Measurements from ENCODE around the gene ADGRB3. TPM values are rescaled to one million over a fixed set of nuclear protein-coding genes. Genes with fewer than 3 reads are reported as not detected.
"Not testable (repeated sequence)": the region's sequence is repeated elsewhere in the genome, so short reads cannot be mapped to it uniquely, and the experiment has no call there.

The ADGRB3 gene
- total RNA-seq, 1 donor from 2014 or later = 0.20 TPM

GRCh38 chr6:68741501-68742386 is 106.7 kb downstream of the ADGRB3 start:
- no peak for ATAC-seq

- no peak for ATAC-seq
These were observed 108.0 kb downstream of the ADGRB3 start for GRCh38 chr6:68743099-68743498.

GRCh38 chr6:68744376-68744775 is 109.3 kb downstream of the ADGRB3 start:
- not testable (repeated sequence) for ATAC-seq

DNA sequence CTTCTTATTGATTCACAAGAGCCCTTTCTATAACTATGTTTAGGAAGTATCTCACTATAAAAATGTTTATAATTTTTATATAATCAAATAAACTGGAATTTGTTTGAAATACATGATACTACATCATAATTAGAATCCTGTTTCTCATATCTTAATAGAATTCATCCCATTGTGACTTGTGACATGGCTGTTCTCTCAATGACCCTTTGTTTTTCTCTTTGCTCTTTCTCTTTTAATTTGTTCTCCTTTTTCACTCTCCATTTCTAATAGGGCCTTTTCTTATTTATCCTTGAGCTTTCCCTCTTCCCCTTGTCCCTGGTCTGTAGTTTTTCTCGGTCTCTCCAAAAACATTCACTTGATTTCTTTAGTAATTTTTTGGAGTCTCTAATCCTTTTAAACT is 111.3 kb downstream of the ADGRB3 start:
- no peak for ATAC-seq

DNA sequence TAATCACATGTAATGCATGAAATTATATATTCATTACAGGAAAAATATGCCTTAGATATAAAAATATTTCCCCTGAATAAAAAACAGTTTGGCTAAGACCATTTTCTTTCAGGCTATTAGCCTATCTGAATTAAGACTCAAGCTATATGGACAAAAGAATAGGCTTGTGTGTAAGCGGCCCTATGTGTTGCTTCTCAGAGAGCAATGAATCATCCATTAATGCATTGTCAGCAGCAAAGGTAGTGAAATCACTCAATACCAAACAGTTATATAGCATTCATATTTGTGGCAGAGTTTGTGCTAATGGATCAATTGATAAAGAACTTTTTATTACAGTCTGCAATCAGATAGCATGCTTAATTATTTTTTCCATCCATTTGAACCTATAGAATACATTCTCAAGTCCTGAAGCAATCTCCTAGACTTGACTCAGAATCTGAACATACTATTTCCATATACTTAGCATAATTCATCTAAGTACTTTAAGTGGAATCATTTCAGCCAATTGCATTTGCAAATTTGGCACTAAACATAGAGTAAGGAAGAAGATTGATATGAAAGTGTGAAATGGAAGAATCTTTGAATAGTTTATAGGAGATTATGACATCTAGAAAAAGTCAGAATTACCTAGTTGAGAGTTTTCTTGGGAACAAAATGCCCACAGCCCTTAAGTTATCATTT is 112.2 kb downstream of the ADGRB3 start:
- no peak for ATAC-seq

DNA sequence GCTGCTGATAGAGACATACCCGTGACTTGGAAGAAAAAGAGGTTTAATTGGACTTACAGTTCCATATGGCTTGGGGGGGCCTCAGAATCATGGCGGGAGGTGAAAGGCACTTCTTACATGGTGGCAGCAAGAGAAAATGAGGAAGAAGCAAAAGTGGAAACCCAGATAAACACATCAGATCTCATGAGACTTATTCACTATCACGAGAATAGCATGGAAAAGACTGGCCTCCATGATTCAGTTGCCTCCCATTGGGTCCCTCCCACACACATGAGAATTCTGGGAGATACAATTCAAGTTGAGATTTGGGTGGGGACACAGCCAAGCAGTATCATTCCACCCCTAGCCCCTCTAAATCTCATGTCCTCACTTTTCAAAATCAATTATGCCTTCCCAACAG is 112.8 kb downstream of the ADGRB3 start:
- not testable (repeated sequence) for ATAC-seq

DNA sequence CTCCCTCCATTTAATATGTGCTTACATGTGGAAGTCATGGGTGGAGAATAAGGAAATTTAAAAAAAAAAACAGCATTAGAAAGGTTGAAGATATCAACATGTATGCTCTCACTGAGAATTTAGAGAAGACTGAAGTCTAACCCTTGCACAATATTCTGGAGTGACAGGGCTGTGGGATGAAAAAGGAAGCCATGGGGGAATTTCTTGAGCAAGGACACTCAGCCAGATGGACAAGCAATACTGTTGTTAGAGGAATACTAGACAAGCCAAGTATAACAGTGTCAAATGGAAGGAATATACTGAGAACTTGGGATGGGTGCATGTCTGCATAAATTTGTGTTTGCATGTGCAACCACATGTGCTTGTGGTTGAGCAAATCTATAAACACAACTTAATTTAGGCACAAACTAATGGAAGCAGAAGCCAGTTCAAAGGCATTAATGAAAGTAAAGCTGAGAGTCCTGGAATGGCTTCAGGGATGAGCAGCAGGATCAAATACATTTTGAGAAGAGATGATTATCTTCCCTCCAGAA is 119.7 kb downstream of the ADGRB3 start:
- no peak for ATAC-seq

- no peak for ATAC-seq
These were observed 121.6 kb downstream of the ADGRB3 start for GRCh38 chr6:68756454-68757375.

DNA sequence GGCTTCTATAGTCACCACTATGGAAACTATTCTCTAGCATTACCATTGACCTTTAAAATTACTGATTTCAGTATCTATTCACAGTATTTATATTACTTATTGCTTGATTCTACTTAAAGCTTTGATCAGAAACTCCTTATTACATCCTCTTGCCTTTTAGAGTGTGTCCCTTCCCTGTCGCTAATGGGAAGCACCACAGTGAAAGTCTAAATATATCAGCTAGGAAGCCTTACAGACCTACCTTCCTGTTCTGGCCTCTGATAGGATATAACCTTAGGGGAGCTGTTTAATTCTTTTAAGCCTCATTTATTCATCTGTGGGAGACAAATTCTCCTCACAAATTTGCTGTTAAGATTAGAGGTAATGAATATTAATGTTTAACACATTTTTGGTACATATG is 122.7 kb downstream of the ADGRB3 start:
- ATAC-seq = no peak

DNA sequence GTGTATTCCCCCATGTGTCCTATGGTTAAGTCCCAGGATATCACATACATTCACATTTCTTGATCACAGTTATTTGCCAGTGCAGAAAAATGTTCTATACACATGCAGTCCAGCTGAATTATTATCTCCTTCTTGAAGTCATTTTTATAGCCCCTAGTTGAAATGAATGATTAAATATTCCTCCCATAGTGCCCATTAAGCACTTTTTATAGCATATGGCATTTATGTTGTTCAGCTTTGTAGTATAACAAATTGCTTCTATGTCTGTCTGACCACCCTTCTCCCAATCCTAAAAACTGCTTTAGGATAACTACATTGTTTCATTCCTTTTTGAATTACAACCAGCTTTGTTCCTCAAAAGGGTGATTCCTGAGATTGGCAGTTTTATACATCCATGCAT is 123.5 kb downstream of the ADGRB3 start:
- no peak for ATAC-seq

- ATAC-seq = no peak
These were observed 125.4 kb downstream of the ADGRB3 start for GRCh38 chr6:68760485-68760884.

- no peak for ATAC-seq
These were observed 126.0 kb downstream of the ADGRB3 start for GRCh38 chr6:68760941-68761676.

DNA sequence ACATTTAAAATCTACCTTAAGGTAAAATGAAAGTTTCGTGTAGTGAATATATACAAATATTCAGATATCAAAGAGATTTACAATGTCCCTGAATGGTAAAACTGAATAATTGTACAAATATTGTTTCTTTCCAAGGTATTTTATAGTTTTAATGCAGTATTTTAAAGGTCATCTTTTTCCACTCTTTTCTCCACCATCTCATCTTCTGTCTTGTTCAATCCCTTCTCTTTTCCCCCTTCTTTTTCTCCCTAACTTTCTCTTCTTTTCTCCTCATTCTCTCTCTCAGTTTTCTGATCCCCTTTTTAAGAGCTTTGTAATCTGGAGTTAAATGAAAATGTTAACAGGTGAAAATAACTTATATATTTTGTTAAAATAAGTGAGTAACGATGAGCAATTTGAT is 126.9 kb downstream of the ADGRB3 start:
- no peak for ATAC-seq

DNA sequence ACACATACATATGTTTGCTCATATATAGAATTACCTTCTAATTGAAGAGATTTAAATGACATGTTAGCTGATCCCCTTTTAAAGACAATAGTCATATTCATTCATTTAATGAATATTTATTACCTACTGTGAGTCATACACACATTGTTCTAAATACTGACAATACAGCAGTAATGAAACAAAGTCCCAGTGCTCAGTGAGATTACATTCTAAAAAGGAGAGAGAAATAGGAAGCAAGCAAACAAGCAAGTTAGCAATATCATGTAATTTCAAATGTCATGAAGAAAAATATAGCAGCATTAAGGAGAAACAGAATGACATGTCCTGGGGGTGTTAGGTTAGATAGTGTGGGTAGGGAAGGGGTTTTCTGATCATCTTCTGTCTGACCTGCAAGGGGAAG is 136.3 kb downstream of the ADGRB3 start:
- ATAC-seq = no peak

DNA sequence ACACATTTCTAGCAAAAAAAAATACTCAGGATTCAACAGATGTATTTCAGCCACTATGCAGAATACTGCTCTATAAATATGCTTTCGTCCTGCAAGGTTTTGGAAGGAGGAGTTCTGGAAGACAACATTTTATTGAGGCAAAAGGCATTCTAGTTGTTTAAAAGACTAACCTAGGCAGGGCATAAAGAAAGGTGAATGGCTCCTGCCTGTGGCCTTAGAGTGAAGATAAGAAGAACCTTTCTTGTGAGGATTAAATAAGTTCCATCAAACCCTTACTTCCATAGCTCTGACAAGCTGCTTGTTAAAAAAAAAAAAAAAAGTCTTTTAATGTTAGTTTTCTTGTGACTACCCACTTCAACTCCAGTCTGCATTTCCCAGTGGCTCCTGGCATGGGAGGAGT is 139.8 kb downstream of the ADGRB3 start:
- ATAC-seq = no peak

DNA sequence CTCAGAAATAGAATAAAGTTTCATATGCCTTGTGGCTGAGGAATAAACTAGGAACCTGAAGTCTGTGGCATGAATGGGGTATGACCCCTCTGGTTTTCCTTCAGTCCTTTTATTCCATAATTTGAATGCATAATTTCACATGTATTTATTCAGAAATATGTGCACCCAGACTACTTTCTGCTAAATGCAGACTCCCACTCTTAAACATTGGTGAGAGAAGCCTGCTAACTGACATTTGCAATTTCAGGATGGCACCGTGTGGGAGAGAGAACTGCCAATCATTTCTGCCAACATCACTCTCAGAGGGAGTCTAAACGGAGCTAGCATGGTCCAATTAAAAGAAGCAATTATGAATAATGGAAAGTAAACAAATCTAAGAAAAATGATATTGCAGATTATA is 141.3 kb downstream of the ADGRB3 start:
- no peak for ATAC-seq

- ATAC-seq = no peak
These were observed 142.9 kb downstream of the ADGRB3 start for GRCh38 chr6:68777956-68778355.

DNA sequence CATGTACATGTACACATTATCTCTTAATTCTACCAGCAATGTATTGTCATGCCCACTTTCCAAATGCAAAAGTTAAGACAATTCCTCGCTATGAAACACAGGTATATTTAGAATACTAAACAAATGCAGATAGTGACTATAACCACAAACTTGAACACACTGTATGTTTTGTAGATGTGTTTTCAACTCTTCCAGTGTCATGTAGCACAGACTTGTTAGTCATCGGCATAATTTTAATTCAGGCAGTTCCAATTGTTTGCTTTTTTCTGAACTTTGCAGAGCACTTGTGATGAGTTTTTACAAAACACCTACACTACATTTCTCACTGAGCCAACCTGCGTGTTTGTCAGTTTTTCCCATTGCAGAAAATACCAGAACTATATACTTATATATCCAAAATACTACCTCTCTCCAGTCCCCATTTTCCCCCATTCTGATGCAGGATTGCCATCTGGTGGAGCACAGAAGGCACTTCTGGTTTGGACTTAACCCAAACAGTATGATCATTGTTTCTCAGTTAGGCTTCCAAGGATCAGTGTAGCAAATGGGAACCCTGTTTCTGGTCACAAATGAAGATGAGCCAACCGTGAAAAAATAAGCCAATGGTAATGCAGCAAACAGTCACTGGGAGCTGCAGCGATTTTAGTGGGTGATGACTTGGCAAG is 143.4 kb downstream of the ADGRB3 start:
- ATAC-seq = no peak

DNA sequence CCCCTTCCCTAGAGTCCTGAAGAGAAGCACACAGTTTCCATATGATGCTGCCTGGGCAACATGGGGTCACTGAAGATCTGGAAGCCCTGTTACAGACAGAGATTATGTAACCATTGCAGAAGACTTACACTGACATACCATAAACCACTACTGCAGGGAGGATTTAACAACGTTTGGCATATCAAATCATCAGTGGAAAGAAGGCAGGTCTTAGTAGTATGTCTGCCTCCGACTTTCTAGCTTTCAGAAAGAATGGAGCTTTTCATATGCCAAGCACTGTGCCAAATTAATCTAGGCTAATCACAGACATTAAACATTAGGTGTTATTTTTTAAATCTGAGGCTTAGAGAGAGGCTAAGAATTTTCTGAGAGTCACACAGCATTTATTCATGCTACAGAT is 144.3 kb downstream of the ADGRB3 start:
- no peak for ATAC-seq

DNA sequence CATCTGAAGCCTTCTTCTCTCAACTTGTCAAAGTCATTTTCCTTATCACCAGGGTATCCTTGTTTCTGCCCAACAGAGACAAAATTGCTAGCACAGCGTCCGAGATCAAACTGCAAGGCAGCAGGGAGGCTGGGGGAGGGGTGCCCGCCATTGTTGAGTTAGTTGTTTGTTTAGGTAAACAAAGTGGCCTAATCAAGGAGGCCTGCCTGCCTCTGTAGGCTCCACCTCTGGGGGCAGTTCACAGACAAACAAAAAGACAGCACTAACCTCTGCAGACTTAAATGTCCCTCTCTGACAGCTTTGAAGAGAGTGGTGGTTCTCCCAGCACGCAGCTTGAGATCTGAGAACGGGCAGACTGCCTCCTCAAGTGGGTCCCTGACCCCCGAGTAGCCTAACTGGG is 155.0 kb downstream of the ADGRB3 start:
- ATAC-seq = not testable (repeated sequence)

DNA sequence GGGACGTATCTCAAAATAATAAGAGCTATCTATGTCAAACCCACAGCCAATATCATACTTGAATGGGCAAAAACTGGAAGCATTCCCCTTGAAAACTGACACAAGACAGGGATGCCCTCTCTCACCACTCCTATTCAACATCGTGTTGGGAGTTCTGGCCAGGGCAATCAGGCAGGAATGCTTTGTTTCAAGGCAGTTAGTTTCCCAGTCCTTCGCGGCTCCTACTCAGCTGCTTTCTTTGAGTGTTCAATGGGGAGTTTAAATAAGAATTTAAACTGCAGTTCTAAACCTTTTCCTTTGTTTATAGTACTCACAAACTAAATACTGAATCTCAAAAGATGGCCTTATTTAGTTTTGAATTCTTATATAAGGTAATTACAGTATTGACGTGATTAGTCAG is 179.9 kb downstream of the ADGRB3 start:
- not testable (repeated sequence) for ATAC-seq
